Keratinocyte (primary cell): ENCODE data around the gene SLAIN2.

Experiments used
- EZH2 ChIP-seq: IDR thresholded peaks from one replicate; pipeline ENCODE4 v1.6.1; 2012; ENCODE audit warnings: inconsistent platforms, mild to moderate bottlenecking, low read length, moderate library complexity
- TF ChIP-seq, protein P1 (sequence below), 3 experiments: IDR thresholded peaks in 1 of 3; conservative IDR thresholded peaks in 1 of 3; optimal IDR thresholded peaks in 1 of 3; 2 replicates in 2 of 3; 3 replicates in 1 of 3; pipeline versions ENCODE3 to v1.5.1; 2011; ENCODE audit warnings: low read length in 3 of 3, mild to moderate bottlenecking in 3 of 3, moderate library complexity in 2 of 3, control low read depth in 1 of 3, inconsistent platforms in 1 of 3; ENCODE audit not compliant: insufficient read depth in 2 of 3; ENCODE audit errors: extremely low read depth in 1 of 3

DNA sequence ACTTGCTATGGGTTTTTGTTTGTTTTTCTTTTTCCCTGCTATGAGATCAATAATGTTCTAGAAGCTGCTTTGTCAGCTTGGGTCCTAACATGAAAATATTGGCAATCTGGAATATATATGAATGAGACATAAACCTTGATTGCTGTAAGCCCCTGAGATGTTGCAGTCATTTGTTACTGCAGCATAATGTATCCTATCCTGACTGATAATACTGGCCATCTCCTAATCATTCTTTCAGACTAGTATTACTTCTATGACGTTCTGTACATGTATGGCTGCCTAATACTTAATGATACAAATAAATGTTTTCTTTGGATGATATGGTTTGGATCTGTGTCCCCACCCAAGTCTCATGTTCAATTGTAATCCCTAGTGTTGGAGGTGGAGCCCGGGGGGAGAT, 19.3 kb upstream of the SLAIN2 start:
- TF ChIP-seq, protein P1, sequence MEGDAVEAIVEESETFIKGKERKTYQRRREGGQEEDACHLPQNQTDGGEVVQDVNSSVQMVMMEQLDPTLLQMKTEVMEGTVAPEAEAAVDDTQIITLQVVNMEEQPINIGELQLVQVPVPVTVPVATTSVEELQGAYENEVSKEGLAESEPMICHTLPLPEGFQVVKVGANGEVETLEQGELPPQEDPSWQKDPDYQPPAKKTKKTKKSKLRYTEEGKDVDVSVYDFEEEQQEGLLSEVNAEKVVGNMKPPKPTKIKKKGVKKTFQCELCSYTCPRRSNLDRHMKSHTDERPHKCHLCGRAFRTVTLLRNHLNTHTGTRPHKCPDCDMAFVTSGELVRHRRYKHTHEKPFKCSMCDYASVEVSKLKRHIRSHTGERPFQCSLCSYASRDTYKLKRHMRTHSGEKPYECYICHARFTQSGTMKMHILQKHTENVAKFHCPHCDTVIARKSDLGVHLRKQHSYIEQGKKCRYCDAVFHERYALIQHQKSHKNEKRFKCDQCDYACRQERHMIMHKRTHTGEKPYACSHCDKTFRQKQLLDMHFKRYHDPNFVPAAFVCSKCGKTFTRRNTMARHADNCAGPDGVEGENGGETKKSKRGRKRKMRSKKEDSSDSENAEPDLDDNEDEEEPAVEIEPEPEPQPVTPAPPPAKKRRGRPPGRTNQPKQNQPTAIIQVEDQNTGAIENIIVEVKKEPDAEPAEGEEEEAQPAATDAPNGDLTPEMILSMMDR (optimal IDR thresholded peaks at IDR 0.05 in 1 of 3, IDR thresholded peaks at IDR 0.05 in 1 of 3, conservative IDR thresholded peaks at IDR 0.05 in 1 of 3; ENCODE audit: extremely low read depth in 1 of 3, insufficient read depth in 2 of 3, low read length in 3 of 3), result no peak
- no peak for TF ChIP-seq EZH2
